ENCODE results near the gene GUK1. TPM values are rescaled to one million over a fixed set of nuclear protein-coding genes. Genes with fewer than 3 reads are reported as not detected.
"Not testable (repeated sequence)": the region's sequence is repeated elsewhere in the genome, so short reads cannot be mapped to it uniquely, and the experiment has no call there.

GUK1 gene
- total RNA-seq, 1 experiment from 2014 or later = 111 TPM

DNA sequence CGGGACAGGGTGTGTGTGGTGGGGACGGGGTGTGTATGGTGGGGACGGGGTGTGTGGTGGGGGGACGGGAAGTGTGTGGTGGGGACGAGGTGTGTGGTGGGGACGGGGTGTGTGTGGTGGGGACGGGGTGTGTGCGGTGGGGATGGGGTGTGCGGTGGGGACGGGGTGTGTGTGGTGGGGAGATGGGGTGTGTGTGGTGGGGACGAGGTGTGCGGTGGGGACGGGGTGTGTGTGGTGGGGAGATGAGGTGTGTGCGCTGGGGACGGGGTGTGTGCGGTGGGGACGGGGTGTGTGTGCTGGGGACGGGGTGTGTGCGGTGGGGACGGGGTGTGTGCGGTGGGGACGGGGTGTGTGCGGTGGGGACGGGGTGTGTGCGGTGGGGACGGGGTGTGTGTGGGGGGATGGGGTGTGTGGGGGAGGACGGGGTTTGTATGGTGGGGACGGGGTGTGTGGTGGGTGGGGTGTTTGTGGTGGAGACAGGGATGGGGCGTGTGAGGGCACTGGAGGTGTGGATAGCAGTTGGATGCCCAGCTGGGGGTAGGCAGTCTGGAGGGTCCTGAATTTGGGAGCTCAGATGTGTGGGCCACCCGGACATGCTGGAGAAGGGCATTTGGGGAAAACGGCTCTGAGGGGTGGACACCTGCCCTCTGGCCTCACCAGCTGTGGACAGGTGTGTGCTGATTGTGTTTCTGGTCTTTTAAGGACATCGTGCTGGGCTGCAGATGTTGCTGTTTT lies 42.4 kb downstream of the GUK1 start (continued):
- TF ChIP-seq GRHL2 (CRISPR knock-in tag; IDR thresholded peaks at IDR 0.05; ENCODE audit: insufficient replicate concordance, severe bottlenecking) (no peak), TP53 (CRISPR knock-in tag; IDR thresholded peaks at IDR 0.05) (no peak), EMX1 (CRISPR knock-in tag; IDR thresholded peaks at IDR 0.05) (no peak), ATF3 (CRISPR knock-in tag; conservative IDR thresholded peaks at IDR 0.05) (no peak), HMGA2 (CRISPR knock-in tag; IDR thresholded peaks at IDR 0.05) (no peak), FOXP1 (CRISPR knock-in tag; IDR thresholded peaks at IDR 0.05; ENCODE audit: borderline replicate concordance) (no peak), NR2C2 (CRISPR knock-in tag; IDR thresholded peaks at IDR 0.05) (no peak)
- TF ChIP-seq, protein P1, sequence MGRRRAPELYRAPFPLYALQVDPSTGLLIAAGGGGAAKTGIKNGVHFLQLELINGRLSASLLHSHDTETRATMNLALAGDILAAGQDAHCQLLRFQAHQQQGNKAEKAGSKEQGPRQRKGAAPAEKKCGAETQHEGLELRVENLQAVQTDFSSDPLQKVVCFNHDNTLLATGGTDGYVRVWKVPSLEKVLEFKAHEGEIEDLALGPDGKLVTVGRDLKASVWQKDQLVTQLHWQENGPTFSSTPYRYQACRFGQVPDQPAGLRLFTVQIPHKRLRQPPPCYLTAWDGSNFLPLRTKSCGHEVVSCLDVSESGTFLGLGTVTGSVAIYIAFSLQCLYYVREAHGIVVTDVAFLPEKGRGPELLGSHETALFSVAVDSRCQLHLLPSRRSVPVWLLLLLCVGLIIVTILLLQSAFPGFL (CRISPR knock-in tag; IDR thresholded peaks at IDR 0.05; ENCODE audit: borderline replicate concordance) = no peak

DNA sequence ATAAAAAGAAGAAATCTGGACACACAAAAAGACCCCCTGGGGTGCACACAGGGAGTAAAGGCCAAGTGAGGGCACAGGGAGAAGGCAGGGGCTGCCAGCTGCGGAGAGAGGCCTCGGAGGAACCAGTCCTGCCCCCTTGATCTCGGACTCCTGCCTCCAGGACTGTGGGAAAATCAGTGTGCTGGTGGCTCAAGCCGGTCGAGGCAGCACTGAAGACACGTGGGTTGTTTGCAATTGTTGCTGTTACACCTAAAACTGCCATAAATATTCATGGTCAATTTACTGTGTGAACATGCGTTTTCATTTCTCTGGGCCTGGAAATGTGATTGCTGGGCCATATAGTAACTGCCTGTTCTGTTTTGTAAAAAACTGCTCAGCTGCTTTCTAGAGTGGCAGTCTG lies 44.1 kb downstream of the GUK1 start:
- TF ChIP-seq PRRX2 (CRISPR knock-in tag; IDR thresholded peaks at IDR 0.05) = no peak
- no peak for TF ChIP-seq ZNF263 (CRISPR knock-in tag; IDR thresholded peaks at IDR 0.05; ENCODE audit: low read depth)
- no peak for TF ChIP-seq TCF7 (CRISPR knock-in tag; IDR thresholded peaks at IDR 0.05; ENCODE audit: low read depth)
- TF ChIP-seq, protein P2, sequence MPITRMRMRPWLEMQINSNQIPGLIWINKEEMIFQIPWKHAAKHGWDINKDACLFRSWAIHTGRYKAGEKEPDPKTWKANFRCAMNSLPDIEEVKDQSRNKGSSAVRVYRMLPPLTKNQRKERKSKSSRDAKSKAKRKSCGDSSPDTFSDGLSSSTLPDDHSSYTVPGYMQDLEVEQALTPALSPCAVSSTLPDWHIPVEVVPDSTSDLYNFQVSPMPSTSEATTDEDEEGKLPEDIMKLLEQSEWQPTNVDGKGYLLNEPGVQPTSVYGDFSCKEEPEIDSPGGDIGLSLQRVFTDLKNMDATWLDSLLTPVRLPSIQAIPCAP (CRISPR knock-in tag; IDR thresholded peaks at IDR 0.05) = no peak
- TF ChIP-seq, protein P3, sequence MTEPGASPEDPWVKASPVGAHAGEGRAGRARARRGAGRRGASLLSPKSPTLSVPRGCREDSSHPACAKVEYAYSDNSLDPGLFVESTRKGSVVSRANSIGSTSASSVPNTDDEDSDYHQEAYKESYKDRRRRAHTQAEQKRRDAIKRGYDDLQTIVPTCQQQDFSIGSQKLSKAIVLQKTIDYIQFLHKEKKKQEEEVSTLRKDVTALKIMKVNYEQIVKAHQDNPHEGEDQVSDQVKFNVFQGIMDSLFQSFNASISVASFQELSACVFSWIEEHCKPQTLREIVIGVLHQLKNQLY (CRISPR knock-in tag; IDR thresholded peaks at IDR 0.05) = no peak
- TF ChIP-seq TEAD1 (CRISPR knock-in tag; IDR thresholded peaks at IDR 0.05) = no peak
- TF ChIP-seq NFATC4 (CRISPR knock-in tag; IDR thresholded peaks at IDR 0.05) = no peak
- H3K4me3 Mint-ChIP-seq = no peak overlapping the region
- H3K36me3 Mint-ChIP-seq = no peaks in the 10 kb centered on the region
- ChIA-PET POLR2A (no interaction called here), CTCF (no interaction called here)
- no peaks in the 10 kb centered on the region for H3K4me1 Mint-ChIP-seq
- DNase-seq (ENCODE audit: low spot score) (no peak), ATAC-seq (no peak)
- no peaks in the 10 kb centered on the region for H3K27me3 Mint-ChIP-seq (ENCODE audit: low read depth)
- peaks cover 5% of the 10 kb centered on the region; the same call in 1 of the 2 replicates for H3K9me3 Mint-ChIP-seq
- H3K27ac Mint-ChIP-seq = no peak overlapping the region

- no peak overlapping the region for H3K4me3 Mint-ChIP-seq
- H3K4me1 Mint-ChIP-seq = no peaks in the 10 kb centered on the region
- POLR2A ChIA-PET = no interaction called here
- TF ChIP-seq TP53 (CRISPR knock-in tag; IDR thresholded peaks at IDR 0.05) (no peak), NFYB (CRISPR knock-in tag; conservative IDR thresholded peaks at IDR 0.05; ENCODE audit: low read depth) (no peak)
- H3K27ac Mint-ChIP-seq = no peak overlapping the region
- peaks cover 5% of the 10 kb centered on the region; the same call in 1 of the 2 replicates for H3K9me3 Mint-ChIP-seq
- no peaks in the 10 kb centered on the region for H3K36me3 Mint-ChIP-seq
- CTCF ChIA-PET = no interaction called here
- DNase-seq (ENCODE audit: low spot score) (no peak), ATAC-seq (no peak)
- no peaks in the 10 kb centered on the region for H3K27me3 Mint-ChIP-seq (ENCODE audit: low read depth)
These were observed 45.5 kb downstream of the GUK1 start for GRCh38 chr1:228185641-228185965.

GRCh38 chr1:228188249-228188648 lies 48.2 kb downstream of the GUK1 start:
- CTCF ChIA-PET; H3K4me1 Mint-ChIP-seq; H3K4me3 Mint-ChIP-seq; H3K9me3 Mint-ChIP-seq; H3K27ac Mint-ChIP-seq; H3K36me3 Mint-ChIP-seq; ATAC-seq; DNase-seq (ENCODE audit: low spot score); H3K27me3 Mint-ChIP-seq (ENCODE audit: low read depth): not testable (repeated sequence)
- POLR2A ChIA-PET = interaction anchor here (0.6 kb wide), 1 partner anchor 768 kb away, joined by 3 read pairs; no protein-coding TSS in a partner anchor
